OCI-LY3 (cell line): ENCODE data around the gene SNX25.

ENCODE experiments used
- H2AFZ ChIP-seq: fragments of 200-600, 300-600 bp; shearing (Covaris generic); 2 replicates; pipeline ENCODE4 v1.6.0; 2014; ENCODE audit warnings: antibody characterized with exemption, low read depth, low read length
- H3K27ac ChIP-seq: fragments of 200-600, 300-600 bp; sonication (generic); 2 replicates; pipeline ENCODE4 v1.5.1; 2014; ENCODE audit warnings: mild to moderate bottlenecking, low read length, moderate library complexity, mixed read lengths
- H3K27me3 ChIP-seq: fragments of 200-600, 300-600 bp; sonication (generic); 2 replicates; pipeline ENCODE4 v1.6.1; 2014; ENCODE audit warnings: low read depth, low read length, mixed read lengths
- H3K36me3 ChIP-seq: fragments of 200-600, 300-600 bp; sonication (generic); replicated peaks from 2 replicates; pipeline ENCODE3; 2014; ENCODE audit warnings: low read depth, low read length, mixed read lengths
- H3K4me1 ChIP-seq: fragments of 300-600, 200-600 bp; sonication (generic); 2 replicates; pipeline ENCODE4 v1.6.1; 2014; ENCODE audit warnings: low read length, mixed read lengths
- H3K4me2 ChIP-seq: fragments of 200-600, 300-600 bp; sonication (generic); 2 replicates; pipeline ENCODE4 v1.6.1; 2014; ENCODE audit warnings: low read length, mixed read lengths
- H3K4me3 ChIP-seq: fragments of 300-600, 200-600 bp; sonication (generic); 2 replicates; pipeline ENCODE4 v1.5.1; 2014; ENCODE audit warnings: antibody characterized with exemption, mild to moderate bottlenecking, low read length, moderate library complexity
- H3K79me2 ChIP-seq: fragments of 300-600, 200-600 bp; shearing (Covaris generic); 2 replicates; pipeline ENCODE4 v1.6.1; 2014; ENCODE audit warnings: mild to moderate bottlenecking, low read length, mixed read lengths
- H3K9ac ChIP-seq: fragments of 300-600, 200-600 bp; shearing (Covaris generic); 2 replicates; pipeline ENCODE4 v1.6.0; 2014; ENCODE audit warnings: mild to moderate bottlenecking, low read length, moderate library complexity
- H3K9me3 ChIP-seq: fragments of 200-600, 300-600 bp; shearing (Covaris generic); 2 replicates; pipeline ENCODE4 v1.6.1; 2014; ENCODE audit warnings: low read length, mixed read lengths; ENCODE audit not compliant: insufficient read depth
- H4K20me1 ChIP-seq: fragments of 200-600, 300-600 bp; sonication (generic); 2 replicates; pipeline ENCODE4 v1.6.1; 2016; ENCODE audit warnings: low read length, mixed read lengths; ENCODE audit not compliant: insufficient read depth
- CTCF ChIP-seq: fragments of 200-600, 300-600 bp; sonication (generic); IDR thresholded peaks from 2 replicates; pipeline ENCODE4 v1.5.1; 2014; ENCODE audit warnings: antibody characterized with exemption, low read length, low read depth
- EZH2phosphoT487 ChIP-seq: fragments of 200-600 bp; shearing (Covaris generic); IDR thresholded peaks from 2 replicates; pipeline ENCODE4 v1.6.1; 2018; ENCODE audit warnings: antibody characterized with exemption, mixed run types, low read depth

SNX25 gene

GRCh38 chr4:185209031-185209851 is at the start of gene SNX25:
TSS of gene SNX25 (plus strand) at chr4:185209598. CDS start at chr4:185209827, 229 bp downstream.
- H2AFZ ChIP-seq: no peak within 1 kb of the TSS
- H3K9me3 ChIP-seq: no peaks in the 10 kb centered on the region
- no peaks in the 10 kb centered on the region for H3K27me3 ChIP-seq
- H3K4me2 ChIP-seq: peak within 1 kb of the TSS; percentile 84
- peak within 1 kb of the TSS; percentile 60 for H3K27ac ChIP-seq
- peaks cover 31% of the 10 kb centered on the region for H3K4me1 ChIP-seq
- H3K36me3 ChIP-seq: no peaks in the 10 kb centered on the region
- peaks cover 46% of the 10 kb centered on the region for H3K79me2 ChIP-seq
- TF ChIP-seq EZH2phosphoT487 (no peak), CTCF (no peak)
- no peaks in the 10 kb centered on the region for H4K20me1 ChIP-seq
- peak within 1 kb of the TSS; percentile 76 for H3K9ac ChIP-seq
- H3K4me3 ChIP-seq: peak within 1 kb of the TSS; percentile 85

- Histone ChIP-seq H3K9ac (no peak overlapping the region), H3K27me3 (no peaks in the 10 kb centered on the region), H3K36me3 (no peaks in the 10 kb centered on the region), H3K79me2 (no peaks in the 10 kb centered on the region), H3K4me2 (peak overlapping the region; percentile 42), H3K27ac (no peak overlapping the region), H3K4me3 (no peak overlapping the region), H3K9me3 (no peaks in the 10 kb centered on the region), H3K4me1 (peaks cover 14% of the 10 kb centered on the region), H4K20me1 (peaks cover 6% of the 10 kb centered on the region; the same call in 1 of the 2 replicates), H2AFZ (no peak overlapping the region)
- TF ChIP-seq CTCF (no peak), EZH2phosphoT487 (no peak)
These were observed 43.8 kb upstream of the SNX25 start for GRCh38 chr4:185165605-185166063.

GRCh38 chr4:185167234-185167633 is 42.2 kb upstream of the SNX25 start:
- Histone ChIP-seq H3K36me3 (no peaks in the 10 kb centered on the region), H4K20me1 (peaks cover 12% of the 10 kb centered on the region), H3K4me1 (peaks cover 24% of the 10 kb centered on the region), H3K4me3 (no peak overlapping the region), H3K79me2 (no peaks in the 10 kb centered on the region), H3K27ac (no peak overlapping the region), H3K4me2 (no peak overlapping the region), H3K9me3 (no peaks in the 10 kb centered on the region), H2AFZ (no peak overlapping the region), H3K27me3 (no peaks in the 10 kb centered on the region), H3K9ac (no peak overlapping the region)
- no peak for TF ChIP-seq CTCF
- TF ChIP-seq EZH2phosphoT487: no peak

GRCh38 chr4:185171373-185172071 is 37.9 kb upstream of the SNX25 start:
- H3K79me2 ChIP-seq: no peaks in the 10 kb centered on the region
- peak overlapping the region; percentile 28; the same call in 1 of the 2 replicates for H3K27ac ChIP-seq
- peaks cover 10% of the 10 kb centered on the region for H3K4me1 ChIP-seq
- peak overlapping the region; percentile 57 for H3K4me2 ChIP-seq
- H3K9me3 ChIP-seq: no peaks in the 10 kb centered on the region
- H3K27me3 ChIP-seq: no peaks in the 10 kb centered on the region
- H2AFZ ChIP-seq: no peak overlapping the region
- TF ChIP-seq EZH2phosphoT487: no peak
- TF ChIP-seq CTCF: no peak
- peaks cover 6% of the 10 kb centered on the region for H4K20me1 ChIP-seq
- H3K36me3 ChIP-seq: no peaks in the 10 kb centered on the region
- H3K4me3 ChIP-seq: no peak overlapping the region
- no peak overlapping the region for H3K9ac ChIP-seq
